ENCODE results near the gene PROS1. TPM values are rescaled to one million over a fixed set of nuclear protein-coding genes. Genes with fewer than 3 reads are reported as not detected.

PROS1 gene
- under 1 TPM in 1 of 2 experiments, not detected in 1; 0.21 TPM for total RNA-seq

GRCh38 chr3:93973131-93974126 lies at the start of gene PROS1:
TSS of gene PROS1 (minus strand) at chr3:93973896. CDS start at chr3:93973749, 147 bp downstream.
- H3K27ac Mint-ChIP-seq: peak within 1 kb of the TSS; percentile 9
- ChIA-PET POLR2A (interaction anchor here (1.4 kb wide), 1 partner anchor 89 kb away, joined by 3 read pairs; no protein-coding TSS in a partner anchor), CTCF (interaction anchor here (1.0 to 1.4 kb wide), 2 partner anchors 12 to 31 kb away, joined by 3 to 5 read pairs; no protein-coding TSS in a partner anchor)
- H3K9me3 Mint-ChIP-seq (ENCODE audit: insufficient read depth): no peaks in the 10 kb centered on the region
- H3K36me3 Mint-ChIP-seq (ENCODE audit: low read depth): no peaks in the 10 kb centered on the region
- H3K4me1 Mint-ChIP-seq (ENCODE audit: low read depth): peaks cover 13% of the 10 kb centered on the region
- peak; percentile 54 for DNase-seq
- peaks cover 9% of the 10 kb centered on the region for H3K27me3 Mint-ChIP-seq (ENCODE audit: low read depth)
- ATAC-seq: peak; percentile 99
- H3K4me3 Mint-ChIP-seq: peak within 1 kb of the TSS; percentile 69

- no peaks in the 10 kb centered on the region for H3K9me3 Mint-ChIP-seq (ENCODE audit: insufficient read depth)
- H3K4me1 Mint-ChIP-seq (ENCODE audit: low read depth): no peaks in the 10 kb centered on the region
- ChIA-PET POLR2A (no interaction called here), CTCF (interaction anchor here (1.0 to 1.4 kb wide), 3 partner anchors 15 to 50 kb away, joined by 3 to 6 read pairs (median 3); no protein-coding TSS in a partner anchor)
- no peaks in the 10 kb centered on the region for H3K36me3 Mint-ChIP-seq (ENCODE audit: low read depth)
- H3K27me3 Mint-ChIP-seq (ENCODE audit: low read depth): no peaks in the 10 kb centered on the region
- no peak overlapping the region for H3K27ac Mint-ChIP-seq
- H3K4me3 Mint-ChIP-seq: no peak overlapping the region
- ATAC-seq: no peak
- DNase-seq: no peak
These were observed 46.6 kb upstream of the PROS1 start for GRCh38 chr3:94020293-94020692.

- DNase-seq: no peak
- CTCF ChIA-PET: interaction anchor here (0.7 kb wide), 1 partner anchor 9 kb away, joined by 3 read pairs; no protein-coding TSS in a partner anchor
- H3K4me3 Mint-ChIP-seq: no peak overlapping the region
- no peak overlapping the region for H3K27ac Mint-ChIP-seq
- no peak for ATAC-seq
- peaks cover 3% of the 10 kb centered on the region for H3K4me1 Mint-ChIP-seq (ENCODE audit: low read depth)
- peaks cover 5% of the 10 kb centered on the region for H3K36me3 Mint-ChIP-seq (ENCODE audit: low read depth)
- no peaks in the 10 kb centered on the region for H3K27me3 Mint-ChIP-seq (ENCODE audit: low read depth)
- H3K9me3 Mint-ChIP-seq (ENCODE audit: insufficient read depth): no peaks in the 10 kb centered on the region
- POLR2A ChIA-PET: no interaction called here
These were observed 46.0 kb upstream of the PROS1 start for GRCh38 chr3:94019659-94020058.

- Mint-ChIP-seq H3K4me1 (ENCODE audit: low read depth) (peaks cover 19% of the 10 kb centered on the region), H3K4me3 (no peak overlapping the region)
- CTCF ChIA-PET: interaction anchor here (1.0 to 2.7 kb wide), 3 partner anchors 10 to 48 kb away, joined by 3 to 9 read pairs (median 3); partner anchors contain the start of genes ARL13B, DHFR2 and NSUN3
These were observed 41.3 kb upstream of the PROS1 start for GRCh38 chr3:94015025-94015424.

GRCh38 chr3:94012185-94012584 lies 38.5 kb upstream of the PROS1 start:
- ATAC-seq: no peak
- no peaks in the 10 kb centered on the region for H3K27me3 Mint-ChIP-seq (ENCODE audit: low read depth)
- ChIA-PET CTCF (interaction anchor here (2.7 kb wide), 1 partner anchor 8 kb away, joined by 9 read pairs; no protein-coding TSS in a partner anchor), POLR2A (interaction anchor here (4.3 kb wide), 1 partner anchor 50 kb away, joined by 17 read pairs; the partner anchor contains the start of genes DHFR2 and NSUN3)
- H3K36me3 Mint-ChIP-seq (ENCODE audit: low read depth): peaks cover 11% of the 10 kb centered on the region
- H3K27ac Mint-ChIP-seq: no peak overlapping the region
- no peak overlapping the region for H3K4me3 Mint-ChIP-seq
- no peak for DNase-seq
- no peaks in the 10 kb centered on the region for H3K9me3 Mint-ChIP-seq (ENCODE audit: insufficient read depth)
- peaks cover 19% of the 10 kb centered on the region for H3K4me1 Mint-ChIP-seq (ENCODE audit: low read depth)

More at GRCh38 chr3:94015025-94015424, 41.3 kb upstream of the PROS1 start:
- Mint-ChIP-seq H3K9me3 (ENCODE audit: insufficient read depth) (no peaks in the 10 kb centered on the region), H3K36me3 (ENCODE audit: low read depth) (peaks cover 11% of the 10 kb centered on the region), H3K27me3 (ENCODE audit: low read depth) (no peaks in the 10 kb centered on the region), H3K27ac (no peak overlapping the region)
- ATAC-seq (no peak), DNase-seq (no peak)
- POLR2A ChIA-PET: interaction anchor here (1.3 kb wide), 1 partner anchor 48 kb away, joined by 5 read pairs; the partner anchor contains the start of genes DHFR2 and NSUN3

- Mint-ChIP-seq H3K27me3 (ENCODE audit: low read depth) (no peaks in the 10 kb centered on the region), H3K4me1 (ENCODE audit: low read depth) (peaks cover 19% of the 10 kb centered on the region), H3K27ac (peak overlapping the region; percentile 9), H3K36me3 (ENCODE audit: low read depth) (peaks cover 11% of the 10 kb centered on the region), H3K4me3 (peak overlapping the region; percentile 2), H3K9me3 (ENCODE audit: insufficient read depth) (no peaks in the 10 kb centered on the region)
- CTCF ChIA-PET: interaction anchor here (0.5 to 1.5 kb wide), 2 partner anchors 8 to 58 kb away, joined by 3 to 4 read pairs; no protein-coding TSS in a partner anchor
- peak; percentile 69 for ATAC-seq
- DNase-seq: no peak
- POLR2A ChIA-PET: interaction anchor here (4.3 kb wide), 1 partner anchor 51 kb away, joined by 17 read pairs; the partner anchor contains the start of genes DHFR2 and NSUN3
These were observed 37.6 kb upstream of the PROS1 start for GRCh38 chr3:94011233-94011711.

GRCh38 chr3:94009608-94010007 lies 35.9 kb upstream of the PROS1 start:
- no peak overlapping the region for H3K4me3 Mint-ChIP-seq
- ChIA-PET CTCF (no interaction called here), POLR2A (interaction anchor here (4.3 kb wide), 1 partner anchor 53 kb away, joined by 17 read pairs; the partner anchor contains the start of genes DHFR2 and NSUN3)
- ATAC-seq (no peak), DNase-seq (no peak)
- H3K27ac Mint-ChIP-seq: no peak overlapping the region
- H3K4me1 Mint-ChIP-seq (ENCODE audit: low read depth): peaks cover 16% of the 10 kb centered on the region
- H3K36me3 Mint-ChIP-seq (ENCODE audit: low read depth): peaks cover 6% of the 10 kb centered on the region
- no peaks in the 10 kb centered on the region for H3K27me3 Mint-ChIP-seq (ENCODE audit: low read depth)
- no peaks in the 10 kb centered on the region for H3K9me3 Mint-ChIP-seq (ENCODE audit: insufficient read depth)

- ChIA-PET CTCF (interaction anchor here (1.2 to 1.7 kb wide), 3 partner anchors 9 to 63 kb away, joined by 4 to 8 read pairs (median 4); no protein-coding TSS in a partner anchor), POLR2A (no interaction called here)
- H3K27ac Mint-ChIP-seq: no peak overlapping the region
- ATAC-seq (no peak), DNase-seq (no peak)
- no peak overlapping the region for H3K4me3 Mint-ChIP-seq
- H3K27me3 Mint-ChIP-seq (ENCODE audit: low read depth): no peaks in the 10 kb centered on the region
- no peaks in the 10 kb centered on the region for H3K9me3 Mint-ChIP-seq (ENCODE audit: insufficient read depth)
- H3K4me1 Mint-ChIP-seq (ENCODE audit: low read depth): peaks cover 18% of the 10 kb centered on the region
- H3K36me3 Mint-ChIP-seq (ENCODE audit: low read depth): peaks cover 6% of the 10 kb centered on the region
These were observed 34.6 kb upstream of the PROS1 start for GRCh38 chr3:94008253-94008652.

- Mint-ChIP-seq H3K9me3 (ENCODE audit: insufficient read depth) (no peaks in the 10 kb centered on the region), H3K4me1 (ENCODE audit: low read depth) (peaks cover 1% of the 10 kb centered on the region), H3K27ac (peak overlapping the region; percentile 67), H3K36me3 (ENCODE audit: low read depth) (no peaks in the 10 kb centered on the region), H3K4me3 (peak overlapping the region; percentile 60), H3K27me3 (ENCODE audit: low read depth) (no peaks in the 10 kb centered on the region)
- POLR2A ChIA-PET: interaction anchor here (3.6 kb wide), 1 partner anchor 58 kb away, joined by 17 read pairs; the partner anchor contains the start of genes DHFR2 and NSUN3
- DNase-seq (peak; percentile 24), ATAC-seq (peak; percentile 79)
- CTCF ChIA-PET: interaction anchor here (0.6 to 3.6 kb wide), 14 partner anchors 9 to 371 kb away, joined by 3 to 31 read pairs (median 4); partner anchors contain the start of genes DHFR2 and NSUN3
These were observed 30.7 kb upstream of the PROS1 start for GRCh38 chr3:94004301-94004910.

- ATAC-seq: no peak
- Mint-ChIP-seq H3K27me3 (ENCODE audit: low read depth) (no peaks in the 10 kb centered on the region), H3K36me3 (ENCODE audit: low read depth) (no peaks in the 10 kb centered on the region), H3K4me3 (no peak overlapping the region), H3K9me3 (ENCODE audit: insufficient read depth) (no peaks in the 10 kb centered on the region), H3K27ac (no peak overlapping the region), H3K4me1 (ENCODE audit: low read depth) (peaks cover 1% of the 10 kb centered on the region)
- CTCF ChIA-PET: interaction anchor here (0.7 to 3.6 kb wide), 4 partner anchors 11 to 67 kb away, joined by 3 to 31 read pairs (median 3); partner anchors contain the start of genes DHFR2 and NSUN3
- POLR2A ChIA-PET: no interaction called here
- no peak for DNase-seq
These were observed 28.3 kb upstream of the PROS1 start for GRCh38 chr3:94001827-94002495.

Measured in activated CD8-positive, alpha-beta T cell treated with anti-CD3 and anti-CD28 coated beads, Interleukin-2, amount 10 ng/mL, durations not matched to agents 7 days and 5 days (primary cell).